Nephron progenitor cell (in vitro differentiated cells): ENCODE results near the gene PPDPF.

Source experiments
- DNase-seq: peaks from one replicate; pipeline ENCODE4 v3.0.0; 2021
- H3K27ac Mint-ChIP-seq: 2 replicates; pipeline ENCODE4 v1.8.0; 2021; ENCODE audit warnings: mild to moderate bottlenecking, moderate library complexity, mixed read lengths
- H3K27me3 Mint-ChIP-seq: 2 replicates; pipeline ENCODE4 v1.8.0; 2021; ENCODE audit warnings: mild to moderate bottlenecking, low read depth, mixed read lengths; ENCODE audit not compliant: poor library complexity
- H3K36me3 Mint-ChIP-seq: 2 replicates; pipeline ENCODE4 v1.8.0; 2021; ENCODE audit warnings: low read depth, mixed read lengths
- H3K4me1 Mint-ChIP-seq: 2 replicates; pipeline ENCODE4 v1.8.0; 2021; ENCODE audit warnings: mixed read lengths
- H3K4me3 Mint-ChIP-seq: 2 replicates; pipeline ENCODE4 v1.8.0; 2021; ENCODE audit warnings: mild to moderate bottlenecking, moderate library complexity, mixed read lengths
- H3K9me3 Mint-ChIP-seq: 2 replicates; pipeline ENCODE4 v1.8.0; 2021; ENCODE audit warnings: mild to moderate bottlenecking, moderate library complexity, mixed read lengths
- TF ChIP-seq, protein P1 (sequence below): fragments of 200-600 bp; sonication (generic); IDR thresholded peaks from 2 replicates; pipeline ENCODE4 v1.5.0; 2021; ENCODE audit warnings: antibody characterized with exemption

Gene PPDPF, protein sequence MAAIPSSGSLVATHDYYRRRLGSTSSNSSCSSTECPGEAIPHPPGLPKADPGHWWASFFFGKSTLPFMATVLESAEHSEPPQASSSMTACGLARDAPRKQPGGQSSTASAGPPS

DNA sequence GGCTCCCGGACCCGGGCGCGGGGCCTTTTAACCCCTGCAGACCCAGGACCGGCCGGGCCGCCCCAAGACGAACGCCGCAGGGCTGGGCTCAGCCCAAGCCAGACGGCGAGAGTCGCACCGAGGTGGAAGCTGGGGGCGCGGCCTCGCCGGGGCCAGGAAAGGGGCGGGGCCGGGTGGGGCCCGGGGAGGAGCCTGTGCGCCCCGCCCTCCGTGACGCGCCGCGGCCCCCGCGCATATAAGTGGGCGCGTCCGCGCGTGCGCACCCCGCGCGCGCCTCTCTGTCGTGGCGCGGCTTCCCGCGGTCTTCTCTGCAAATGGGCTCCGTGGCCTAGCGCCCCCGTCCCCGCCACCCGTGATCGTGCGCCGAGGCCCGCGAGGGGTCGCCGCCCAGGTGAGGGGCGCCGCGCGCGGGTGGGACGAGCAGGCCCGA lies at the start of gene PPDPF:
Gene PPDPF, plus strand, starts transcription at position 262 of the 430 bp plus-strand sequence. CDS start 544 bp downstream, outside the sequence.
- Mint-ChIP-seq H3K27me3 (peaks cover 12% of the 10 kb centered on the region), H3K36me3 (peaks cover 23% of the 10 kb centered on the region), H3K4me3 (peak within 1 kb of the TSS; percentile 91)

DNA sequence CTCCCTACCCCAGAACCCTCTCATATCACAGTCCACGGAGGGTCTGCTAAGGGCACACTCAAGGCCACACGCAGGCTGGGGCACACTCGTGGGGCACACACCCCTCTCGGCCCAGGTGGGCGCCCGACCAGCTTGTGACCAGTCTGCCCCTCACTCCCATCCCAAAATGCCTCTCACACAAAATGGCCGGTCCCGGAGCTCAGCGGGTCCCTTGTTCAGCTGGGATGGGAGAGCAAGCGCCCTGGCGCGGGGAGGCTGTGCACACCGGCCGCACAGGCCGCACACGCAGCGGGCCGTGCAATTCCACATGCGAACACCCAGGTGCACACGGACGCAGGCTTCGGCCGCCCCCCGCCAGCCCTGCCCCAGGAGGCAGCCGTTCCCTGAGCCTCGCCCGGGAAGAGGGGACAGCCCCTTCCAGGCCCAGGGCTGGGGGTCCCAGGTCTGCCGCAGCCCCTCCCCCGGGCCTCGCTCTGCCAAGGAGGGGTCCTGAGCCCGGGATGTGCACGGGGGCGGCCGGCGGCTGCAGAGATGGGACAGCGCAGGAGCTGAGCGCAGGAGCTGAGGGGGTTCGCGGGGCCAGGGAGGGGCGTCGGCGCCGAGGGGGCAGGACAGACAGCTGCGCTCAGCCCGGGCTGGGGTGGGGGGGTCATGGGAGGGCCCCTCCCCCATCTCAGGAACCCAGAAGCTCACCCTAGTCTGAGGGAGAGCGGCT lies 49.4 kb upstream of the PPDPF start:
- TF ChIP-seq, protein P1, sequence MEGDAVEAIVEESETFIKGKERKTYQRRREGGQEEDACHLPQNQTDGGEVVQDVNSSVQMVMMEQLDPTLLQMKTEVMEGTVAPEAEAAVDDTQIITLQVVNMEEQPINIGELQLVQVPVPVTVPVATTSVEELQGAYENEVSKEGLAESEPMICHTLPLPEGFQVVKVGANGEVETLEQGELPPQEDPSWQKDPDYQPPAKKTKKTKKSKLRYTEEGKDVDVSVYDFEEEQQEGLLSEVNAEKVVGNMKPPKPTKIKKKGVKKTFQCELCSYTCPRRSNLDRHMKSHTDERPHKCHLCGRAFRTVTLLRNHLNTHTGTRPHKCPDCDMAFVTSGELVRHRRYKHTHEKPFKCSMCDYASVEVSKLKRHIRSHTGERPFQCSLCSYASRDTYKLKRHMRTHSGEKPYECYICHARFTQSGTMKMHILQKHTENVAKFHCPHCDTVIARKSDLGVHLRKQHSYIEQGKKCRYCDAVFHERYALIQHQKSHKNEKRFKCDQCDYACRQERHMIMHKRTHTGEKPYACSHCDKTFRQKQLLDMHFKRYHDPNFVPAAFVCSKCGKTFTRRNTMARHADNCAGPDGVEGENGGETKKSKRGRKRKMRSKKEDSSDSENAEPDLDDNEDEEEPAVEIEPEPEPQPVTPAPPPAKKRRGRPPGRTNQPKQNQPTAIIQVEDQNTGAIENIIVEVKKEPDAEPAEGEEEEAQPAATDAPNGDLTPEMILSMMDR = no peak
- Mint-ChIP-seq H3K27ac (no peak overlapping the region), H3K27me3 (peaks cover 44% of the 10 kb centered on the region), H3K4me3 (peak overlapping the region; percentile 71), H3K9me3 (no peaks in the 10 kb centered on the region), H3K4me1 (peaks cover 10% of the 10 kb centered on the region), H3K36me3 (no peaks in the 10 kb centered on the region)
- DNase-seq = peak; percentile 42

More for the DNA sequence above, at the start of gene PPDPF:
- peak; percentile 87 for DNase-seq
- TF ChIP-seq, protein P1 = no peak
- Mint-ChIP-seq H3K4me1 (peaks cover 39% of the 10 kb centered on the region), H3K27ac (peak within 1 kb of the TSS; percentile 45), H3K9me3 (peaks cover 3% of the 10 kb centered on the region)

DNA sequence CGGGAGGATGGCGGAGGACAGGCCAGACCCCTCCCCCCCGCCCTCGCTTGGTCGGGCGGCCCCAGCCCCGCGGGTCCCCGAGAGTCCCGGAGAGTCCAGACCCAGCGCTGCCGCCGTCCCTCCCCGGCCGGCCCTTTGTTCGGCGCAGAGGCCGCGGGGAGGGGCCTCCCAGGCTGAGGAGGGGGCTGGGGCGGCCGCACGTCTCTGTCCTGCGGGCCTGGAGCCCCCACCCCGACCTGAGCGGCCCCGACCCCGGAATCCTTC lies 48.9 kb upstream of the PPDPF start:
- H3K36me3 Mint-ChIP-seq = no peaks in the 10 kb centered on the region
- H3K4me1 Mint-ChIP-seq = peaks cover 10% of the 10 kb centered on the region
- no peaks in the 10 kb centered on the region for H3K9me3 Mint-ChIP-seq
- peak; percentile 52 for DNase-seq
- no peak overlapping the region for H3K27ac Mint-ChIP-seq
- H3K27me3 Mint-ChIP-seq = peaks cover 49% of the 10 kb centered on the region
- TF ChIP-seq, protein P1 = no peak
- peak overlapping the region; percentile 71 for H3K4me3 Mint-ChIP-seq

DNA sequence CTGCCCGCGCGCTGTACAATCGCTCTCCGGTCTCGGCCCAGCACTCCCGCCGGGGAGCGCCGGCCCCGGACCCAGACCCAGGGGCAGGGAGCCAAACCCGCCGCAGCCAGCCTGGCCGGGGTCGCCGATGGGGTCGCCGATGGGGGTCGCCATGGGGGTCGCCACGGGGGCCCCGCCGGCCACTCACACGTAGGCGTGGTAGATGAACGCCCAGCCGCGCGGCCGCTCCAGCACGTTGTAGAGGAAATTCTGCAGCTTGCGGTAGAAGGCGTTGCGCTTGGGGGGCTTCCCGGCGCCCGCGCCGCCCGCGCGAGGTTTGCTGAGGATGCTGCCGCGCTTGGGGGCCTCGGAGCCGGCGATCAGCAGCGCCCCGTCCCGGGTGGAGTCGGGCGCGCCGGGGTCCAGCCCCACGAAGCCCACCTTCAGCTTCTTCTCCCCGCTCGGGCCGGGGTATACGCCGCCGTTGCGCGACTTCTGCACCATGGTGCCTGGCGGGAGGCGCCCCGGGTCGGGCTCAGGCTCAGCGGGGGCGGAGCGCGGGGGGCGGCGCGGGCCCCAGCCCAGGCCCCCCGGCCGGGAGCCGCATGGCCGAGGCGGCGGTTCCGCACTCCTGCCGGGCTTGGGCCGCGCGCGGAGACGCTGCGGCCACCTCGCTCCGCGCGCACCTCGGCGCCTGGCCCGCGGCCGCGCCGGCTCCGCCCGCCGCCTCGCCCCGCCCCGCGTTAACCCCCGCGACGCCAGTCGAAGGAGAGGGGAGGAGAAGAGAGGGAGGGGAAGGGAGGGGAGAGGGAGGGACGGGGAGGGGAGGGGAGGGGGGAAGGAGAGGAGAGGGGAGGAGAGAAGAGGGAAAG lies 48.4 kb upstream of the PPDPF start, which contains the start of gene KCNQ2:
Gene KCNQ2, minus strand, starts transcription at position 675 of the 851 bp plus-strand sequence. Its CDS starts 192 bp downstream, at position 483.
- H3K9me3 Mint-ChIP-seq = no peaks in the 10 kb centered on the region
- peak; percentile 67 for DNase-seq
- TF ChIP-seq, protein P1 = no peak
- no peaks in the 10 kb centered on the region for H3K36me3 Mint-ChIP-seq
- peaks cover 6% of the 10 kb centered on the region for H3K4me1 Mint-ChIP-seq
- no peak within 1 kb of the TSS for H3K27ac Mint-ChIP-seq
- peak within 1 kb of the TSS; percentile 71 for H3K4me3 Mint-ChIP-seq
- peaks cover 55% of the 10 kb centered on the region for H3K27me3 Mint-ChIP-seq

DNA sequence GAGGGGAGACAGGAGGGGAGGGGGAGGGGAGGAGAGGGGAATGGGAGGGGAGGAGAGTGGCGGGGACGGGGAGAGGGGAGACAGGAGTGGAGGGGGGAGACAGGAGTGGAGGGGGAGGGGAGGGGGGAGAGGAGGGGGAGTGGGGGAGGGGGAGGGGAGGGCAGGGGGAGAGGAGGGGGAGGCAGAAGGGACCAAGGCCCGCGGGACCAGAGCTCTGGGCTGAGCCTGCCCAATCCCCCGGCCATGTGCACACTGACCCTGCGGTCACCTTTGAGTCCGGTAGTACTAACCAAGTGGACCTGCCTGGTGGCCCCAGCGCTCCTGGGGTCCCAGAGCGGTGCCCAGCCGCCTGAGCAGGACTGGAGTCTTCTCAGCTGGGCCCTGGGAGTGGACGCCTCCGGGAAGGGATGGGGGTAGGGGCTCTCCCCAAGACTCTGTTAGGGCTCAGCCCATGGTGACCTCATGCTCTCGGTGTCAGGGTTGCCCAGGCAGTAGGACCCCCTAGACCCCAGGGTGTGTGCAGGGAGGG lies 47.6 kb upstream of the PPDPF start:
- Mint-ChIP-seq H3K27me3 (peaks cover 62% of the 10 kb centered on the region), H3K27ac (no peak overlapping the region), H3K4me3 (no peak overlapping the region), H3K4me1 (peaks cover 5% of the 10 kb centered on the region), H3K36me3 (no peaks in the 10 kb centered on the region), H3K9me3 (no peaks in the 10 kb centered on the region)
- TF ChIP-seq, protein P1 = no peak
- no peak for DNase-seq
